GM12872 (cell line): ENCODE results near the gene TTC28.

Source experiments
- CTCF ChIP-seq: IDR thresholded peaks from 3 replicates; pipeline ENCODE4 v1.5.1; 2011; ENCODE audit warnings: low read depth, mild to moderate bottlenecking, low read length, moderate library complexity; ENCODE audit not compliant: insufficient read depth

The TTC28 gene

GRCh38 chr22:28310299-28310698 is 369.3 kb downstream of the TTC28 start:
- TF ChIP-seq CTCF: no peak

GRCh38 chr22:28299753-28300152 is 379.9 kb downstream of the TTC28 start:
- TF ChIP-seq CTCF: no peak

GRCh38 chr22:28299309-28299708 is 380.3 kb downstream of the TTC28 start:
- no peak for TF ChIP-seq CTCF

- TF ChIP-seq CTCF: no peak
Measured at GRCh38 chr22:28297504-28297903, 382.1 kb downstream of the TTC28 start.

GRCh38 chr22:28296452-28296851 is 383.2 kb downstream of the TTC28 start:
- TF ChIP-seq CTCF: no peak

GRCh38 chr22:28283068-28283654 is 396.5 kb downstream of the TTC28 start:
- TF ChIP-seq CTCF: no peak

GRCh38 chr22:28282405-28283067 is 397.1 kb downstream of the TTC28 start:
- TF ChIP-seq CTCF: no peak
